Non-pigmented ciliary epithelial cell (primary cell): ENCODE data around the gene ARMC9.

Experiments
- DNase-seq: peaks from one replicate; pipeline ENCODE4 v3.0.0-alpha.2; 2010; ENCODE audit warnings: low read depth

ARMC9 gene

DNA sequence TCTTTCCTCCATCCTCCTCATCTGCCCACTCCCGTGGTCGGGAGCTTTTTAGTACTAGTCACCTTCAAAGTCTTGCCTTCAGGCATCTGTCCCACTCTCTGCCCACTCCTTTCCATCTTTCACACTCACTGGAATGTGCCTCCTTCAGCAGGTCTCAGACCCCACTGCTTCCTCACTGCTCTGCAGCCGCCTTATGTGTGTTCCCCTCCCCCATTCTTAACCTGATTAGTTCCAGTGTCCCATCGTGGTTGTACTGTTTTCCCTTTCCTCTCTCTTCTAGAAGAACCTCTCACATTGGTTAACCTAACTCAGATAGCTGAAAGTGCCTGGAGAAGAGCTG, 3.0 kb downstream of the ARMC9 start:
- no peak for DNase-seq

DNA sequence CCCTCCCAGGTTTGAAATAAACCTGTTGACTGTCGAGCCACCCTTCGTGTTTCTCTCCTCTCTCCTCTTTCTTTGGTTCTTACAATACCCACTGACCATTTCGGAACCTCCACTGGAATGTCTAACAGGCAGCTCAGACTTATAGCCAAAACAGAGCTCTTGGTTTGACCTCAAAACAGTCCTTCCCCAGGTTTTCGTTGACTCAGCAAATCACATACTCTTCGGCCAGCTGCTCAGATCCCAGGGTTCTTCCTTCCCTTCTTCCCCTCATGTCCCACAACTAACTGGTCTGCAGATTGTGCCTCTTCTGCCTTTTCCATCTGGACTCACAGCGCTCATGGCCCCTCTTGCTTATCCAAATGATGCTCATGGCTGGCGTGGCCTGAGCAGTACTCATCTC, 4.7 kb downstream of the ARMC9 start:
- DNase-seq: no peak

DNA sequence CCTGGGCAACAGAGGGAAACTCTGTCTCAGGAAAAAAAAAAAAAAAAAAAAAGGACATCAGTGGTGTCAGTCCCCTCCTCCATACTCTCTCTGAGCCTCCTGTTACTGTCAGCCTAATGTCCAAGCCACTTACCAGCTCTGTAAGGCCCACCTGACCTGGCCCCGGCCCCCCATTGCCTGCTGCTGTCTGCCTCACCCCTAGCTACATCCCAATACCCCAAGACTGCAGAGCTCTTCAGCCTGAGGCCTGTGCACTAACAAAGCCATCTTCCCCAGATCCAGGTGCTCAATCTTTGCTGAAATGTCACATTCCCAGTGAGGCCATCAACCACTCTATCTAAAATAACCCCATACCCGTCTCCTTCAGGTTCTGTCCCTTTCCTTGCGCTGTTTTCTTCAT, 5.7 kb downstream of the ARMC9 start:
- DNase-seq: no peak

GRCh38 chr2:231204581-231204980, 6.2 kb downstream of the ARMC9 start:
- no peak for DNase-seq

GRCh38 chr2:231207734-231208133, 9.3 kb downstream of the ARMC9 start:
- no peak for DNase-seq

DNA sequence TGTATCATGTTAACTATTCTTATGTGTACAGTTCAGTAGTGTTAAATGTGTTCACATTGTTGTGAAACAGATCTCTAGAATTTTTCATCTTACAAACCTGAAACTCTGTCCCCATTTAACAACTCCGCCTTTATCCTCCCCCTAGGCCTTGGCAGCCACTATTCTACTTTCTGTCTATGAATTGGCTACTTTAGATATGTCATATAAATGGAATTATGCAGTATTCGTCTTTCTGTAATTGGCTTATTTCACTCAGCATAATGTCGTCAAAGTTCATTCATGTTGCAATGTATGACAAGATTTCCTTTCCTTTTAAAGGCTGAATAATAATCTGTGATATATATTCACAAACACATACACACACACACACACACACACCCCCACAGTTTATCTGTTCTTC, 12.4 kb downstream of the ARMC9 start:
- no peak for DNase-seq

DNA sequence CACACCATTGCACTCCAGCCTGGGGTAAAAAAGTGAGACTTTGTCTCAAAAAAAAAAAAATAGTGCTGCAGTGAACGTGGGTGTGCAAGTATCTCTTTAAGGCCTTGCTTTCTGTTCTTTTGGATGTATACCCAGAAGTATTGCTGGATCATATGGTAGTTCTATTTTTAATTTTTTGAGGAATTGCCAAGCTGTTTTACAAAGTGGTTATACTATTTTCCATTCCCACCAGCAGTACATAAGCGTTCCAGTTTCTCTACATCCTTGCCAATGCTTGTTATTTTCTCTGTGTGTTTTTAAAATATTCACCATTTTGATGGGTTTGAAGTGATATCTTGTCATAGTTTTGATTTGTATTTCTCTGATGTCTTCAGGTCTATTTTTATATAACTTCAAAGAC, 13.1 kb downstream of the ARMC9 start:
- no peak for DNase-seq

- no peak for DNase-seq
These were observed 14.0 kb downstream of the ARMC9 start for GRCh38 chr2:231212329-231212845.

GRCh38 chr2:231213931-231214642, 15.7 kb downstream of the ARMC9 start:
- no peak for DNase-seq

GRCh38 chr2:231218366-231218765, 19.9 kb downstream of the ARMC9 start:
- DNase-seq: no peak

DNA sequence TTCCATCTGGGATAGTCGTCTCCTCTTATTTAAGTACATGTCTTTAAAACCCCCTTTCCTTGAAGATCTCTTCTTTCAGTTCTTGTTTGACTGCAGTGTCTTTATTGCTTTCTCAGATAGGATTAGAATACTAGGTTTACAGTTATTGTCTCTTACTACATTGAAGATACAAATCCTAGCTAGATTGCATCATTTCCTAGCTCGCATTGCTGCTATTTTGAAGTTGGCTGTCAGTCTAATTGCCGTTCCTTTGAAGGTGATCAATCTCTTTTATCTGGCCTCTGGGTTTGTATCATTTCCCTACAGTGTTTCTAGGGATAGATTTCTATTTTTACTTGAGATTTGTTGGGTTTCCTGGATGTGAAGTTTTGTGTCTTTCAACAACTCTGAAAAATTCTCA, 20.9 kb downstream of the ARMC9 start:
- DNase-seq: no peak

- DNase-seq: no peak
These were observed 23.3 kb downstream of the ARMC9 start for GRCh38 chr2:231221761-231222160.

GRCh38 chr2:231222318-231223000, 24.0 kb downstream of the ARMC9 start:
- DNase-seq: no peak

- DNase-seq: no peak
These were observed 24.6 kb downstream of the ARMC9 start for GRCh38 chr2:231223001-231223375.

DNA sequence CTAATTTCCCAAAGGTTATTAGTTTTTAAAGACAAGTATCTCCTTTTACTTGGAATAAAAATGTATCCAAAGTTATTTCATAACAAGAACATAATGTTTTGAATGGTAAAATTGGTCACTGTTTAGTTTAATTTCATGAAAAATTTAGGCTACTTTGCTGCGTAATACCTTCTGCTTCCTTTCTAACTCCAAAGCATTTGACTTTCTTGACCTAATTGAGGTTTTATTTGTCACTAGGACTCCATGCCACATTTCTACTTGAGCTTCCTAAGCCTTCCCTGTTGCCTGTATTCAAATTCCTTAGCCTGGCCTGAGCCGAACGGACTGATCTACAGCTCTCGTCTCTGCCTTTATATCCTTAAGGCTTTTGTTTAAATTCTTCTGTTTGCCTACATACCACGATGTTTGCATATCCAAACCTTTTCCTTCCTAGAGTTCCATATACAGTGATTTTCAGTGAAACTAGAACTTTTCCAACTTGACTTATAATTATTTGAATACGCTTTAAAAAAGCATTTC, 25.1 kb downstream of the ARMC9 start:
- DNase-seq: no peak

- DNase-seq: peak; percentile 53
These were observed 29.1 kb downstream of the ARMC9 start for GRCh38 chr2:231227310-231228162.

GRCh38 chr2:231228223-231228622, 29.8 kb downstream of the ARMC9 start:
- DNase-seq: no peak

DNA sequence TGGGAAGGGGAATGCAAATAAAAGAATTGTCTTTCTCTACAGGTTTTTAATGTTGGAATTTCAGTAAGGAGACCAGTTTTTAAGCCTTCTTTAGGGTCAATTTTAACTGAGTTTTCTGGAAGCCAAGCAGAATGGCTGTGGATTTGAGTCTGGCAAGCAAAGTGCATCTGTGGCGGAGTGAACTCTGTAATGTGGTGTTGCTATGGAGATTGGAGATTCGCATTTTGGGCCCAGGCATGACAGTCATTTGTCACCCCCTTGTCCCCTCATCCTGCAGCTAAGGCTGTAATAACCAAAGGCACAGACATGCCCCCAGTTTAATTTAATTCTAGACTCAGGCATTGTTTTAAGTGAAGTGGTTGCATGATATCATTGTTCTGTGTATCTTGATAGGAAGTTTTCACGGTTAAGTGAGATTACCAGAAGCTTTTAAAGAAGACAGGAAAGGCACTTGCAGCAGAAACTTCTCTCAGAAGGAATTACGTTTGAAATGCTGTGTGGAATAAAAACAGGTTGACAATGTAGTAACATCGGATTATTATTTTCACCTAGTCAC, 30.6 kb downstream of the ARMC9 start:
- DNase-seq: no peak

- DNase-seq: no peak
These were observed 36.8 kb downstream of the ARMC9 start for GRCh38 chr2:231235217-231235616.

- no peak for DNase-seq
These were observed 40.3 kb downstream of the ARMC9 start for GRCh38 chr2:231238689-231239088.

GRCh38 chr2:231239751-231240150, 41.3 kb downstream of the ARMC9 start:
- no peak for DNase-seq

- DNase-seq: no peak
These were observed 43.5 kb downstream of the ARMC9 start for GRCh38 chr2:231241755-231242507.
